ENCODE data around the gene NRCAM.

- TF ChIP-seq CEBPB (IDR thresholded peaks at IDR 0.05; ENCODE audit: low read depth, low read length) (no peak), CTCF (IDR thresholded peaks at IDR 0.05; ENCODE audit: control extremely low read depth in 1 of 3, insufficient read depth in 1 of 3, low read depth in 1 of 3, low read length in 3 of 3) (no peak), POLR2A (IDR thresholded peaks at IDR 0.05; ENCODE audit: control extremely low read depth in 1 of 2, low read depth in 2 of 2, low read length in 2 of 2) (no peak), POLR2AphosphoS5 (IDR thresholded peaks at IDR 0.05; ENCODE audit: low read depth, low read length) (no peak), EP300 (IDR thresholded peaks at IDR 0.05; ENCODE audit: borderline replicate concordance in 1 of 2, low read depth in 2 of 2, low read length in 2 of 2) (no peak), GTF2F1 (IDR thresholded peaks at IDR 0.05; ENCODE audit: borderline replicate concordance, low read depth, low read length) (no peak), ZNF274 (IDR thresholded peaks at IDR 0.05; ENCODE audit: borderline replicate concordance, extremely low read depth, low read length) (no peak), TBP (IDR thresholded peaks at IDR 0.05; ENCODE audit: low read depth, low read length) (no peak), CHD1 (IDR thresholded peaks at IDR 0.05; ENCODE audit: low read depth, low read length) (no peak), EZH2 (IDR thresholded peaks at IDR 0.05; ENCODE audit: low read depth, low read length, severe bottlenecking) (no peak), SP1 (IDR thresholded peaks at IDR 0.05; ENCODE audit: low read depth, low read length) (no peak)
Observed at GRCh38 chr7:108210796-108211195, 245.4 kb downstream of the NRCAM start.

Data from H1 (cell line).